Peyer's patch (tissue), 4 donors: ENCODE data around the gene RIMS4. TPM values are rescaled to one million over a fixed set of nuclear protein-coding genes. Genes with fewer than 3 reads are reported as not detected.

ENCODE experiments used
- DNase-seq, 3 donors: peaks; one replicate each; pipeline ENCODE4 v3.0.0-alpha.2; 2017 to 2019
- H3K27ac ChIP-seq, 4 donors: fragments of 200-600 bp; sonication (generic); one replicate each; pipeline ENCODE4 v1.5.1; 2016 to 2019
- H3K27me3 ChIP-seq, 2 donors: fragments of 200-600 bp; sonication (generic); one replicate each; pipeline ENCODE4 v1.5.1; 2019
- H3K36me3 ChIP-seq, 3 donors: fragments of 200-600 bp; sonication (generic); one replicate each; pipeline ENCODE4 v1.5.1; 2016 to 2019
- H3K4me1 ChIP-seq, 4 donors: fragments of 200-600 bp; sonication (generic); one replicate each; pipeline ENCODE4 v1.5.1; 2016 to 2019
- H3K4me3 ChIP-seq, 4 donors: fragments of 200-600 bp; sonication (generic); 1 replicate in 3 of 4; 2 replicates in 1 of 4; pipeline ENCODE4 v1.5.1; 2016 to 2019; ENCODE audit warnings: mild to moderate bottlenecking in 1 of 4
- H3K9me3 ChIP-seq, 4 donors: fragments of 200-600 bp; sonication (generic); one replicate each; pipeline ENCODE4 v1.5.1; 2016 to 2019; ENCODE audit warnings: mild to moderate bottlenecking in 1 of 4
- CTCF ChIP-seq, 6 experiments: fragments of 450-650 bp in 4 of 6; fragments of 200-600 bp in 2 of 6; sonication (generic) in 1 of 6; IDR thresholded peaks; one replicate each; pipeline ENCODE4 v1.5.1; 2017 to 2019; ENCODE audit warnings: antibody characterized with exemption in 6 of 6, mild to moderate bottlenecking in 3 of 6, moderate library complexity in 1 of 6
- POLR2A ChIP-seq, 2 donors: fragments of 450-650 bp; IDR thresholded peaks; one replicate each; pipeline ENCODE4 v1.5.1; 2017; ENCODE audit warnings: antibody characterized with exemption in 2 of 2, mild to moderate bottlenecking in 2 of 2, moderate library complexity in 2 of 2
- total RNA-seq, 4 donors: library from RNA; depleted of rRNA; stranded (reverse); fragments of >200 nt; gene quantifications; one replicate each; pipeline ENCODE4 v1.1.0, GENCODE V29; 2016

The RIMS4 gene
- total RNA-seq, 4 donors from 2014 or later = 0.13 to 0.18 TPM; not detected in 2

DNA sequence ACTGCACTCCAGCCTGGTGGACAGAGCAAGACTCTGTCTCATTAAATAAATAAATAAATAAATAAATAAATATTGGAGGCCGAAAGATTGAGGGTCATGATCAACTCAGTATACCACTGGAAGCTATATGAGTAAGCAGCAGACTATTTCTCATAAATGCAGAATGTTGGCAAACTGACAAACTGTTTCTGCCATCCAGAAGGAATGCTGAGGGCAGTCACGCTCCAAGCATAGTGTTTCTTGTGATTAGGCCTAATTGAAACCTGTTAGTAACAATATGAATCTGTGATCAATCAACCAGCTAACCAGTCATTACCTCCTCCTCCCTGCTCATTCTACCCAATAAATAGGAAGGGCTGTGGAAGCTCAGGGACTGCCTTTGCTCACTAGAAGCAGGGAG, 79.9 kb downstream of the RIMS4 start:
- no peak for DNase-seq
- Histone ChIP-seq H3K4me3 (no peak overlapping the region), H3K36me3 (no peaks in the 10 kb centered on the region), H3K27me3 (no peaks in the 10 kb centered on the region), H3K27ac (no peak overlapping the region), H3K4me1 (no peaks in the 10 kb centered on the region), H3K9me3 (no peaks in the 10 kb centered on the region)
- TF ChIP-seq CTCF (IDR thresholded peaks at IDR 0.05) (no peak), POLR2A (IDR thresholded peaks at IDR 0.05) (no peak)

GRCh38 chr20:44728801-44729443, 81.4 kb downstream of the RIMS4 start:
- Histone ChIP-seq H3K27ac (no peak overlapping the region), H3K36me3 (no peaks in the 10 kb centered on the region), H3K27me3 (no peaks in the 10 kb centered on the region), H3K9me3 (no peaks in the 10 kb centered on the region), H3K4me3 (no peak overlapping the region), H3K4me1 (no peaks in the 10 kb centered on the region)
- no peak for TF ChIP-seq POLR2A (IDR thresholded peaks at IDR 0.05)
- no peak for TF ChIP-seq CTCF (IDR thresholded peaks at IDR 0.05)
- DNase-seq = peak in 1 of 3 donors; percentile 63

GRCh38 chr20:44727651-44728050, 82.7 kb downstream of the RIMS4 start:
- Histone ChIP-seq H3K4me1 (no peaks in the 10 kb centered on the region), H3K27ac (no peak overlapping the region), H3K9me3 (no peaks in the 10 kb centered on the region), H3K4me3 (no peak overlapping the region), H3K36me3 (no peaks in the 10 kb centered on the region), H3K27me3 (no peaks in the 10 kb centered on the region)
- DNase-seq = no peak
- TF ChIP-seq CTCF (IDR thresholded peaks at IDR 0.05) (no peak), POLR2A (IDR thresholded peaks at IDR 0.05) (no peak)

DNA sequence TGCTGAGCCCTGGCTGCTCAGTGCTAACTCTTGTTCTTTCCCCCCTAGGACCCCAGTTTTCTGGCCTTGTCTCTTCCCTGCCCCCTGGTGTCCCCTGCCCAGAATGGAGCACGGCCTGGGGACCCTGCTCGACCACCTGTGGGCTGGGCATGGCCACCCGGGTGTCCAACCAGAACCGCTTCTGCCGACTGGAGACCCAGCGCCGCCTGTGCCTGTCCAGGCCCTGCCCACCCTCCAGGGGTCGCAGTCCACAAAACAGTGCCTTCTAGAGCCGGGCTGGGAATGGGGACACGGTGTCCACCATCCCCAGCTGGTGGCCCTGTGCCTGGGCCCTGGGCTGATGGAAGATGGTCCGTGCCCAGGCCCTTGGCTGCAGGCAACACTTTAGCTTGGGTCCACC, 83.3 kb downstream of the RIMS4 start:
- no peaks in the 10 kb centered on the region for H3K27me3 ChIP-seq
- TF ChIP-seq POLR2A (IDR thresholded peaks at IDR 0.05) (no peak), CTCF (IDR thresholded peaks at IDR 0.05) (no peak)
- H3K9me3 ChIP-seq = no peaks in the 10 kb centered on the region
- H3K36me3 ChIP-seq = no peaks in the 10 kb centered on the region
- H3K4me3 ChIP-seq = no peak overlapping the region
- H3K27ac ChIP-seq = no peak overlapping the region
- no peaks in the 10 kb centered on the region for H3K4me1 ChIP-seq
- no peak for DNase-seq

DNA sequence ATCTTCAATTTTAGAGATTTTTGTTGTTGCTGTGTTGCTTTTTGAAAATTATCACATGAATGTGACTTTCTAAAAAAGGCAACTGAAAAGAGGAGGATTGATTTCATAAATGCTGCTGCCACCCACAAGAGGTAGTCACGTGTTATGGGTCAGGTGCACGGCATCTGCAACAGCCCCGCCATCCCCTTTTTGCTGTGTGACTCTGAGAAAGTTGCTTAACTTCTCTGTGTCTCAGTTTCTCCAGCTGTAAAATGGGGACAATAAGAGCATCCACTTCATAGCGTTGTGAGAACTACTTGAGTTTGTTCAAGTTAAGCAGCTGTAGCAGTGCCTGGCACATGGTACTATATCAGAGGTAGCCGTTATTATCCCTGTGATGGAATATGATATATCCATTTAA, 84.5 kb downstream of the RIMS4 start:
- TF ChIP-seq CTCF (IDR thresholded peaks at IDR 0.05) (no peak), POLR2A (IDR thresholded peaks at IDR 0.05) (no peak)
- no peak for DNase-seq
- Histone ChIP-seq H3K9me3 (no peaks in the 10 kb centered on the region), H3K4me1 (no peaks in the 10 kb centered on the region), H3K36me3 (no peaks in the 10 kb centered on the region), H3K4me3 (no peak overlapping the region), H3K27ac (no peak overlapping the region), H3K27me3 (no peaks in the 10 kb centered on the region)
